Non-pigmented ciliary epithelial cell (primary cell): ENCODE measurements around the gene APP.

Experiments used
- DNase-seq: peaks from one replicate; pipeline ENCODE4 v3.0.0-alpha.2; 2010; ENCODE audit warnings: low read depth

The APP gene

GRCh38 chr21:26126168-26126553 lies 44.4 kb downstream of the APP start:
- DNase-seq = no peak

- no peak for DNase-seq
Measured at GRCh38 chr21:26125433-26126167, 45.0 kb downstream of the APP start.

- no peak for DNase-seq
Measured at GRCh38 chr21:26124896-26125295, 45.7 kb downstream of the APP start.

- no peak for DNase-seq
Measured at GRCh38 chr21:26124421-26124833, 46.1 kb downstream of the APP start.

GRCh38 chr21:26123012-26123411 lies 47.6 kb downstream of the APP start:
- DNase-seq = no peak

GRCh38 chr21:26120828-26121227 lies 49.7 kb downstream of the APP start:
- no peak for DNase-seq

- no peak for DNase-seq
Measured at GRCh38 chr21:26119906-26120305, 50.7 kb downstream of the APP start.

- DNase-seq = no peak
Measured at GRCh38 chr21:26118938-26119540, 51.5 kb downstream of the APP start.

- DNase-seq = no peak
Measured at GRCh38 chr21:26117972-26118367, 52.6 kb downstream of the APP start.

- DNase-seq = no peak
Measured at GRCh38 chr21:26117324-26117971, 53.1 kb downstream of the APP start.

- DNase-seq = no peak
Measured at GRCh38 chr21:26116456-26117011, 54.0 kb downstream of the APP start.

GRCh38 chr21:26115899-26116298 lies 54.7 kb downstream of the APP start:
- no peak for DNase-seq

GRCh38 chr21:26115305-26115704 lies 55.3 kb downstream of the APP start:
- no peak for DNase-seq

GRCh38 chr21:26112975-26113374 lies 57.6 kb downstream of the APP start:
- DNase-seq = no peak

GRCh38 chr21:26112127-26112742 lies 58.3 kb downstream of the APP start:
- no peak for DNase-seq

GRCh38 chr21:26110715-26111114 lies 59.9 kb downstream of the APP start:
- DNase-seq = no peak

- DNase-seq = no peak
Measured at GRCh38 chr21:26107429-26107828, 63.1 kb downstream of the APP start.

- DNase-seq = no peak
Measured at GRCh38 chr21:26106562-26106961, 64.0 kb downstream of the APP start.

GRCh38 chr21:26105819-26106218 lies 64.8 kb downstream of the APP start:
- DNase-seq = no peak

- no peak for DNase-seq
Measured at GRCh38 chr21:26100573-26100972, 70.0 kb downstream of the APP start.

GRCh38 chr21:26099610-26100219 lies 70.9 kb downstream of the APP start:
- DNase-seq = no peak

GRCh38 chr21:26098772-26099397 lies 71.7 kb downstream of the APP start:
- no peak for DNase-seq
